Neural progenitor cell (in vitro differentiated cells): ENCODE results near the gene EXOSC7. TPM values are rescaled to one million over a fixed set of nuclear protein-coding genes. Genes with fewer than 3 reads are reported as not detected.

Experiments used
- DNase-seq: peaks from one replicate; pipeline ENCODE4 v3.0.0-alpha.2; 2016; ENCODE audit warnings: low spot score
- H2AFZ ChIP-seq: fragments of 200-600 bp; sonication (generic); replicated peaks from 2 replicates; pipeline ENCODE4 v1.6.1; 2016; ENCODE audit warnings: antibody characterized with exemption
- H3F3A ChIP-seq: fragments of 200-600 bp; sonication (generic); 2 replicates; pipeline ENCODE4 v1.6.1; 2016; ENCODE audit warnings: antibody characterized with exemption, low read depth
- H3K27ac ChIP-seq: fragments of 200-600 bp; sonication (generic); 2 replicates; pipeline ENCODE4 v1.5.1; 2016; ENCODE audit warnings: mild to moderate bottlenecking
- H3K27me3 ChIP-seq: fragments of 200-600 bp; sonication (generic); 2 replicates; pipeline ENCODE4 v1.6.1; 2016; ENCODE audit warnings: mild to moderate bottlenecking, moderate library complexity
- H3K36me3 ChIP-seq: fragments of 200-600 bp; sonication (generic); 2 replicates; pipeline ENCODE4 v1.5.1; 2016
- H3K4me1 ChIP-seq: fragments of 200-600 bp; sonication (generic); 2 replicates; pipeline ENCODE4 v1.6.1; 2016; ENCODE audit warnings: mixed run types
- H3K4me2 ChIP-seq: fragments of 200-600 bp; sonication (generic); 2 replicates; pipeline ENCODE4 v1.6.1; 2016
- H3K4me3 ChIP-seq: fragments of 200-600 bp; sonication (generic); 2 replicates; pipeline ENCODE4 v1.5.1; 2016
- H3K79me2 ChIP-seq: fragments of 200-600 bp; sonication (generic); 2 replicates; pipeline ENCODE4 v1.6.1; 2016; ENCODE audit warnings: low read depth
- H3K9ac ChIP-seq: fragments of 200-600 bp; sonication (generic); 2 replicates; pipeline ENCODE4 v1.6.1; 2016
- H3K9me3 ChIP-seq: fragments of 200-600 bp; sonication (generic); 2 replicates; pipeline ENCODE4 v1.5.1; 2016; ENCODE audit warnings: low read depth
- H4K20me1 ChIP-seq: fragments of 200-600 bp; sonication (generic); 2 replicates; pipeline ENCODE4 v1.6.1; 2016; ENCODE audit warnings: low read depth
- H3K27ac Mint-ChIP-seq: 3 replicates; pipeline ENCODE4 v1.8.0; 2021; ENCODE audit warnings: mixed read lengths
- H3K27me3 Mint-ChIP-seq: 2 replicates; pipeline ENCODE4 v1.8.0; 2022; ENCODE audit warnings: low read depth, mild to moderate bottlenecking, inconsistent platforms, moderate library complexity, mixed read lengths; ENCODE audit not compliant: insufficient read depth
- H3K36me3 Mint-ChIP-seq: 3 replicates; pipeline ENCODE4 v1.8.0; 2021; ENCODE audit warnings: mixed read lengths
- H3K4me1 Mint-ChIP-seq: 3 replicates; pipeline ENCODE4 v1.8.0; 2021; ENCODE audit warnings: mixed read lengths
- H3K4me3 Mint-ChIP-seq: 3 replicates; pipeline ENCODE4 v1.8.0; 2021; ENCODE audit warnings: mild to moderate bottlenecking, moderate library complexity, mixed read lengths
- H3K9me3 Mint-ChIP-seq: 3 replicates; pipeline ENCODE4 v1.8.0; 2020; ENCODE audit warnings: mixed read lengths
- EZH2 ChIP-seq: fragments of 200-600 bp; sonication (generic); IDR thresholded peaks from 2 replicates; pipeline ENCODE4 v1.6.1; 2017; ENCODE audit warnings: antibody characterized with exemption, mild to moderate bottlenecking, moderate library complexity
- EZH2phosphoT487 ChIP-seq: fragments of 200-600 bp; sonication (generic); IDR thresholded peaks from 2 replicates; pipeline ENCODE4 v1.6.1; 2017; ENCODE audit warnings: antibody characterized with exemption
- total RNA-seq: library from RNA; depleted of rRNA; stranded (reverse); fragments of >200 nt; gene quantifications from 2 replicates; pipeline ENCODE4 v1.2.3, GENCODE V29; 2015; ENCODE audit warnings: low replicate concordance
- TF ChIP-seq, protein P1 (sequence below): fragments of 200-600 bp; sonication (generic); IDR thresholded peaks from 2 replicates; pipeline ENCODE4 v1.5.1; 2017; ENCODE audit warnings: antibody characterized with exemption, mild to moderate bottlenecking

Gene EXOSC7
- total RNA-seq, 1 donor from 2014 or later, result 88.7 TPM

DNA sequence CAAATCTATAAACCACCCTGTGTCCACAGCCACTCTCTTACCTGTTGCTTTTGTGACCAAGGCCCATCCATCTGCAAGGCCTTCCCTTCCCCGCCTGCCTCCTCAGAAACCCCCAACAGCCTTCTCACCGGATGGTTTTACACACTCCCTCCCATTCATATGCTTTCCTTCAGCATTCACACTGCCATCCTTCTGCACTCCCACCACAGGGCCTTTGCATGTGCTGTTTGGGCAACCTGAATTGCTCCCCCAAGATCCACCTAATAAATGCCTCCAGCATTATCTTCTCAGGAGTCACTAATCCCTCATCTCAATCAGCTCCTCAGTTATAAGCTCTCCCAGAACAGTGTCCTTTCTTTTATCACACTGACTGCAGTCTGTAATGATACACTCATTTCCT, 56.1 kb downstream of the EXOSC7 start:
- H3K27ac Mint-ChIP-seq, result no peak overlapping the region
- no peak overlapping the region for H3K4me3 Mint-ChIP-seq
- no peaks in the 10 kb centered on the region for H3K9me3 Mint-ChIP-seq
- H3K4me1 ChIP-seq, result peaks cover 4% of the 10 kb centered on the region
- H3K9me3 ChIP-seq, result no peaks in the 10 kb centered on the region
- H3F3A ChIP-seq, result no peaks in the 10 kb centered on the region
- peaks cover 3% of the 10 kb centered on the region for H4K20me1 ChIP-seq
- H3K27me3 ChIP-seq, result peaks cover 49% of the 10 kb centered on the region
- H3K9ac ChIP-seq, result no peak overlapping the region
- no peak overlapping the region for H3K4me3 ChIP-seq
- no peak overlapping the region for H3K27ac ChIP-seq
- H3K27me3 Mint-ChIP-seq, result peaks cover 16% of the 10 kb centered on the region
- H3K36me3 Mint-ChIP-seq, result no peaks in the 10 kb centered on the region
- DNase-seq, result no peak
- no peaks in the 10 kb centered on the region for H3K79me2 ChIP-seq
- no peak for TF ChIP-seq EZH2phosphoT487
- TF ChIP-seq EZH2, result no peak
- TF ChIP-seq, protein P1, sequence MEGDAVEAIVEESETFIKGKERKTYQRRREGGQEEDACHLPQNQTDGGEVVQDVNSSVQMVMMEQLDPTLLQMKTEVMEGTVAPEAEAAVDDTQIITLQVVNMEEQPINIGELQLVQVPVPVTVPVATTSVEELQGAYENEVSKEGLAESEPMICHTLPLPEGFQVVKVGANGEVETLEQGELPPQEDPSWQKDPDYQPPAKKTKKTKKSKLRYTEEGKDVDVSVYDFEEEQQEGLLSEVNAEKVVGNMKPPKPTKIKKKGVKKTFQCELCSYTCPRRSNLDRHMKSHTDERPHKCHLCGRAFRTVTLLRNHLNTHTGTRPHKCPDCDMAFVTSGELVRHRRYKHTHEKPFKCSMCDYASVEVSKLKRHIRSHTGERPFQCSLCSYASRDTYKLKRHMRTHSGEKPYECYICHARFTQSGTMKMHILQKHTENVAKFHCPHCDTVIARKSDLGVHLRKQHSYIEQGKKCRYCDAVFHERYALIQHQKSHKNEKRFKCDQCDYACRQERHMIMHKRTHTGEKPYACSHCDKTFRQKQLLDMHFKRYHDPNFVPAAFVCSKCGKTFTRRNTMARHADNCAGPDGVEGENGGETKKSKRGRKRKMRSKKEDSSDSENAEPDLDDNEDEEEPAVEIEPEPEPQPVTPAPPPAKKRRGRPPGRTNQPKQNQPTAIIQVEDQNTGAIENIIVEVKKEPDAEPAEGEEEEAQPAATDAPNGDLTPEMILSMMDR, result no peak
- no peaks in the 10 kb centered on the region for H3K36me3 ChIP-seq
- H3K4me2 ChIP-seq, result no peak overlapping the region
- peaks cover 28% of the 10 kb centered on the region for H3K4me1 Mint-ChIP-seq
- H2AFZ ChIP-seq, result no peak overlapping the region

DNA sequence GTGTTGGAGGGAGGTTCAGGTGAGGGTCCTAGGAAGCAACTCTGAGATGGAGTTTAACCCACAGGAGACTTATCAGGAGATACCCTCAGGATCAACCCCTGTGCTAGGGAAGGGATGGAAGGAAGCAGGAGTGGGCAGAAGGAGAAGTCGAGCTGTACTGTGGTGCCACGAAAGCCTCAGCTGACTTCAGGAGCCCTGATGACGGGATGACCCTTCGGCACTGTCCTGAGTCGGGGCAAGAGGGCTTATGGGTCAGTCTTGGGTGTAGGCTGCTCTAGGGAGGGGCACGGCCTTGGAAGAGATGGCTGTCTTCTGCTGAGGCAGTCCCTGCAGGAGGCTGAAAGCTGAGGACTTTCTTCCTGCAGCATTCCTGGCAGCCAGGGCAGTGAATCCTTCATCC, 57.7 kb downstream of the EXOSC7 start:
- no peaks in the 10 kb centered on the region for H3K36me3 Mint-ChIP-seq
- H3K9me3 ChIP-seq, result no peaks in the 10 kb centered on the region
- no peak for DNase-seq
- no peaks in the 10 kb centered on the region for H3K36me3 ChIP-seq
- peaks cover 4% of the 10 kb centered on the region for H3K4me1 ChIP-seq
- no peak overlapping the region for H3K4me2 ChIP-seq
- H2AFZ ChIP-seq, result no peak overlapping the region
- H3K9ac ChIP-seq, result no peak overlapping the region
- H3K27me3 ChIP-seq, result peaks cover 53% of the 10 kb centered on the region
- H4K20me1 ChIP-seq, result peaks cover 3% of the 10 kb centered on the region
- no peaks in the 10 kb centered on the region for H3K79me2 ChIP-seq
- no peak overlapping the region for H3K27ac Mint-ChIP-seq
- no peaks in the 10 kb centered on the region for H3K9me3 Mint-ChIP-seq
- no peak overlapping the region for H3K27ac ChIP-seq
- peaks cover 4% of the 10 kb centered on the region for H3F3A ChIP-seq
- H3K4me3 ChIP-seq, result no peak overlapping the region
- H3K4me1 Mint-ChIP-seq, result peaks cover 23% of the 10 kb centered on the region
- no peak overlapping the region for H3K4me3 Mint-ChIP-seq
- peaks cover 25% of the 10 kb centered on the region for H3K27me3 Mint-ChIP-seq
- TF ChIP-seq EZH2 (no peak), EZH2phosphoT487 (no peak)
- TF ChIP-seq, protein P1, result no peak

DNA sequence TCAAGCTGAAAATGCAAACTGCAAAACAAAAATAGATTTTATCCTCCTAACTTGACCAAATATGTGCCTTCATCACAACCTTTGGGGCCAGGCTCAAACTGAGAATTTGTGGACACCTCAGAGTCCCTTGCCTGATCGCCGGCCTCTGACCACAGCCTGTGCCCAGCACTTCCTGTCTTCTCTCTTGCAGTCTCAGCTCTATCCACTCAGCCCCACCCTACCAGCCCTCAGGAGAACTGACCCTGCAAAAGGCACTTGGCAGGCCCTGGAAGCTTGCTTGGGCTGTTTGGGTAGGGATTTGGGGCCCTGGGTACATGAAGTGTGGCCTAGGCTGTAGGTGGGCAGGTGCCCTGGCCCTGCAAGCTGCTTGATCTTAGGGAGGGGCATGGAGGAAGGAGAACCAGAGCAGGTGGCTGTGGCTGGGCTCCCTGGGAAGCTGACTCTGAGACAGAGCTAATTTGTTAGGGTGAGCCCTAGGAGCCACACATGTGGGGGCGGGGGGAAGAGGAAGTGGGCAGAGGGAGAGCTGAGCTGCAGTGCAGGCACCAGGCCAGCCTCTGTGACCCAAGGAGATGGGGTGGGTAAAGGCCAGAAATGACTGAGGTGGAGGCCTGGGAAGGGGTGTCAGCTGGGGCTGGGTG, 58.7 kb downstream of the EXOSC7 start:
- no peak for DNase-seq
- Histone ChIP-seq H4K20me1 (peaks cover 3% of the 10 kb centered on the region), H3K4me3 (no peak overlapping the region), H3K36me3 (no peaks in the 10 kb centered on the region), H3K4me2 (no peak overlapping the region), H3F3A (peaks cover 4% of the 10 kb centered on the region), H3K27ac (no peak overlapping the region), H2AFZ (no peak overlapping the region), H3K4me1 (peaks cover 4% of the 10 kb centered on the region), H3K9ac (no peak overlapping the region), H3K79me2 (no peaks in the 10 kb centered on the region), H3K9me3 (no peaks in the 10 kb centered on the region), H3K27me3 (peaks cover 53% of the 10 kb centered on the region)
- Mint-ChIP-seq H3K36me3 (no peaks in the 10 kb centered on the region), H3K4me1 (peaks cover 23% of the 10 kb centered on the region), H3K9me3 (no peaks in the 10 kb centered on the region), H3K27ac (no peak overlapping the region), H3K27me3 (peaks cover 21% of the 10 kb centered on the region), H3K4me3 (peak overlapping the region; percentile 49)
- TF ChIP-seq EZH2phosphoT487, result no peak
- TF ChIP-seq, protein P1, result no peak
- TF ChIP-seq EZH2, result peak; percentile 0
